Spleen (tissue), 7 donors: ENCODE results near the gene CADM2.

ENCODE experiments used
- CTCF ChIP-seq, 11 experiments: fragments of 200-600 bp in 7 of 11; fragments of 450-650 bp in 4 of 11; sonication (generic) in 4 of 11; IDR thresholded peaks in 8 of 11; conservative IDR thresholded peaks in 3 of 11; 1 replicate in 7 of 11; 2 replicates in 4 of 11; pipeline versions ENCODE4 v1.4.0 to v1.8.0; 2016 to 2021; ENCODE audit warnings: antibody characterized with exemption in 11 of 11, inconsistent platforms in 4 of 11, mild to moderate bottlenecking in 1 of 11
- POLR2A ChIP-seq, 3 donors: fragments of 450-650 bp; IDR thresholded peaks; one replicate each; pipeline ENCODE4 v1.5.1; 2017; ENCODE audit warnings: antibody characterized with exemption in 3 of 3, mild to moderate bottlenecking in 1 of 3
- donor health status: DM: no; HTN: no; CAD: no; lungs with moderate emphysema.
- donor health status: DM: no; HTN: no; CAD: no.
- donor health status: DM: no; HTN: no; CAD: no.

GRCh38 chr3:85912980-85913379 lies 954.2 kb downstream of the CADM2 start:
- TF ChIP-seq CTCF (IDR thresholded peaks at IDR 0.05 in 8 of 11, conservative IDR thresholded peaks at IDR 0.05 in 3 of 11) (no peak), POLR2A (IDR thresholded peaks at IDR 0.05) (no peak)
